Endodermal cell (in vitro differentiated cells): Measurements from ENCODE around the gene EID3. TPM values are rescaled to one million over a fixed set of nuclear protein-coding genes. Genes with fewer than 3 reads are reported as not detected.

Source experiments
- DNase-seq: peaks from one replicate; pipeline ENCODE4 v3.0.0-alpha.2; 2017
- H3K27ac ChIP-seq: 2 replicates; pipeline ENCODE4 v1.5.1; 2013; ENCODE audit warnings: mild to moderate bottlenecking, low read depth, low read length, moderate library complexity
- H3K27me3 ChIP-seq: 2 replicates; pipeline ENCODE4 v1.6.1; 2013; ENCODE audit warnings: mild to moderate bottlenecking, low read length, moderate library complexity; ENCODE audit not compliant: insufficient read depth, control insufficient read depth, poor library complexity, severe bottlenecking
- H3K36me3 ChIP-seq: 2 replicates; pipeline ENCODE4 v1.7.0; 2013; ENCODE audit warnings: mild to moderate bottlenecking, low read length, moderate library complexity; ENCODE audit not compliant: control insufficient read depth, insufficient read depth
- H3K4me1 ChIP-seq: one replicate; pipeline ENCODE4 v1.7.0; 2013; ENCODE audit warnings: low read length; ENCODE audit not compliant: control insufficient read depth, insufficient read depth
- H3K4me3 ChIP-seq: 2 replicates; pipeline ENCODE4 v1.5.1; 2013; ENCODE audit warnings: mild to moderate bottlenecking, low read length, moderate library complexity
- H3K9ac ChIP-seq: 2 replicates; pipeline ENCODE4 v1.6.1; 2013; ENCODE audit warnings: mild to moderate bottlenecking, low read length, moderate library complexity; ENCODE audit not compliant: poor library complexity, severe bottlenecking; ENCODE audit errors: extremely low read depth
- H3K9me3 ChIP-seq: 2 replicates; pipeline ENCODE4 v1.6.1; 2013; ENCODE audit warnings: mild to moderate bottlenecking, low read length, moderate library complexity; ENCODE audit not compliant: control insufficient read depth
- H3K27ac Mint-ChIP-seq: 2 replicates; pipeline ENCODE4 v1.8.0; 2020; ENCODE audit warnings: mixed read lengths
- H3K27me3 Mint-ChIP-seq: 2 replicates; pipeline ENCODE4 v1.8.0; 2021; ENCODE audit warnings: mild to moderate bottlenecking, mixed read lengths; ENCODE audit not compliant: insufficient read depth
- H3K36me3 Mint-ChIP-seq: 2 replicates; pipeline ENCODE4 v1.8.0; 2020; ENCODE audit warnings: low read depth, mixed read lengths
- H3K4me1 Mint-ChIP-seq: 2 replicates; pipeline ENCODE4 v1.8.0; 2020; ENCODE audit warnings: mixed read lengths
- H3K4me3 Mint-ChIP-seq: 2 replicates; pipeline ENCODE4 v1.8.0; 2020; ENCODE audit warnings: mild to moderate bottlenecking, moderate library complexity, mixed read lengths
- H3K9me3 Mint-ChIP-seq: 2 replicates; pipeline ENCODE4 v1.8.0; 2020; ENCODE audit warnings: mild to moderate bottlenecking, mixed read lengths
- WGBS, 2 experiments: methylation state at CpG; one replicate each; pipeline versions ENCODE4 v1.1.5 to v1.1.7; 2013; ENCODE audit warnings: missing lambda C conversion rate in 2 of 2, mixed read lengths in 1 of 2; ENCODE audit not compliant: insufficient coverage in 1 of 2, insufficient read length in 1 of 2; 5-methylcytosine and 5-hydroxymethylcytosine counted together
- total RNA-seq, 2 donors: library from RNA; stranded (reverse); fragmentation: NEBNext Ultra II Directional in 1 of 2; extraction: Animal tissue kit (Norgen Biotek cat#: 25700) in 1 of 2; gene quantifications; 2 replicates in 1 of 2; 3 replicates in 1 of 2; pipeline ENCODE4 v1.2.1, GENCODE V29; 2021
- TF ChIP-seq, protein P1 (sequence below): fragments of 200-600 bp; sonication (generic); conservative IDR thresholded peaks from 2 replicates; pipeline ENCODE4 v1.5.0; 2021; ENCODE audit warnings: antibody characterized with exemption, mild to moderate bottlenecking

The EID3 gene
- total RNA-seq, 2 donors from 2014 or later, result 3.7 to 4.6 TPM

GRCh38 chr12:104297477-104298113 lies 5.9 kb upstream of the EID3 start:
- DNase-seq, result no peak
- Histone ChIP-seq H3K9me3 (no peaks in the 10 kb centered on the region), H3K27ac (no peak overlapping the region), H3K9ac (no peak overlapping the region), H3K4me1 (no peaks in the 10 kb centered on the region), H3K4me3 (no peak overlapping the region), H3K27me3 (no peaks in the 10 kb centered on the region), H3K36me3 (peaks cover 64% of the 10 kb centered on the region)
- TF ChIP-seq, protein P1, sequence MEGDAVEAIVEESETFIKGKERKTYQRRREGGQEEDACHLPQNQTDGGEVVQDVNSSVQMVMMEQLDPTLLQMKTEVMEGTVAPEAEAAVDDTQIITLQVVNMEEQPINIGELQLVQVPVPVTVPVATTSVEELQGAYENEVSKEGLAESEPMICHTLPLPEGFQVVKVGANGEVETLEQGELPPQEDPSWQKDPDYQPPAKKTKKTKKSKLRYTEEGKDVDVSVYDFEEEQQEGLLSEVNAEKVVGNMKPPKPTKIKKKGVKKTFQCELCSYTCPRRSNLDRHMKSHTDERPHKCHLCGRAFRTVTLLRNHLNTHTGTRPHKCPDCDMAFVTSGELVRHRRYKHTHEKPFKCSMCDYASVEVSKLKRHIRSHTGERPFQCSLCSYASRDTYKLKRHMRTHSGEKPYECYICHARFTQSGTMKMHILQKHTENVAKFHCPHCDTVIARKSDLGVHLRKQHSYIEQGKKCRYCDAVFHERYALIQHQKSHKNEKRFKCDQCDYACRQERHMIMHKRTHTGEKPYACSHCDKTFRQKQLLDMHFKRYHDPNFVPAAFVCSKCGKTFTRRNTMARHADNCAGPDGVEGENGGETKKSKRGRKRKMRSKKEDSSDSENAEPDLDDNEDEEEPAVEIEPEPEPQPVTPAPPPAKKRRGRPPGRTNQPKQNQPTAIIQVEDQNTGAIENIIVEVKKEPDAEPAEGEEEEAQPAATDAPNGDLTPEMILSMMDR, result no peak
- WGBS, 2 experiments, result 90 to 94% methylated on average over 10 of the region's 10 CpGs
- Mint-ChIP-seq H3K36me3 (peaks cover 63% of the 10 kb centered on the region), H3K27me3 (no peaks in the 10 kb centered on the region), H3K27ac (no peak overlapping the region), H3K4me3 (no peak overlapping the region), H3K9me3 (no peaks in the 10 kb centered on the region), H3K4me1 (peaks cover 6% of the 10 kb centered on the region)

DNA sequence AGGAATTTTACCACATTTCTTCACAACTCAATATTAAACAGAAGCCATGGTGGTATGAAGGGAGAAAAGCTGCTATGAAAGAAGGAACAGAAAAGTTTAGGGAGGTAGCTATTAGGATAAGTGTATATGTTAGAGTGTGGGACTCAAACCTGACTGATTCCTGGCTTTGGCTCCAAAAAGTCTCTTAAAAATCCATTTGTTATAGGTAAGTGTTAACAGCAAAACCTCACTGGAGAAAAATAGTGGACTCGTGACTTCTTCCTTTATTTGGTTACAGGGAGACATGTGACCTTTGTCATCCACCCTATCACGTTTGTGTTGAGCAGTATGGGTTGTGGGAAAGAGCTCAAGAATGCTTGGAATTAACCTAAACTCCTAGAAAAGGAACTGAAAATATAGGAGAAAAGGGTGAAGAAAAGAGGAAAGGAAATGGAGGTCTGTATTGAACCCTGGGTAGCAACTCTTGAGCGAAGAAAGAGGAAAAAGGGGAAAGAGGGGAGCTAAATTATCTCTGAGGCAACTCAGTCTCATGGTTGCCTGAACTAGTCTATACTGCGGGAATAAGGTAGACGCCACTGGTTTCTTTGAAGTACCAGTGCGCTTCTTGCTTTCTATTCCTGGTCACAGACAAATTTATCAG lies 3.6 kb upstream of the EID3 start:
- no peaks in the 10 kb centered on the region for H3K9me3 Mint-ChIP-seq
- no peaks in the 10 kb centered on the region for H3K4me1 ChIP-seq
- H3K4me3 Mint-ChIP-seq, result no peak overlapping the region
- H3K27me3 ChIP-seq, result no peaks in the 10 kb centered on the region
- H3K27ac ChIP-seq, result no peak overlapping the region
- H3K9me3 ChIP-seq, result no peaks in the 10 kb centered on the region
- H3K27me3 Mint-ChIP-seq, result peaks cover 10% of the 10 kb centered on the region
- H3K27ac Mint-ChIP-seq, result no peak overlapping the region
- no peak for DNase-seq
- TF ChIP-seq, protein P1, result no peak
- H3K4me1 Mint-ChIP-seq, result peaks cover 12% of the 10 kb centered on the region
- WGBS, 2 experiments, result 91 to 98% methylated on average over 6 of the region's 6 CpGs
- H3K9ac ChIP-seq, result no peak overlapping the region
- H3K4me3 ChIP-seq, result no peak overlapping the region
- H3K36me3 ChIP-seq, result peaks cover 60% of the 10 kb centered on the region
- peaks cover 59% of the 10 kb centered on the region for H3K36me3 Mint-ChIP-seq

DNA sequence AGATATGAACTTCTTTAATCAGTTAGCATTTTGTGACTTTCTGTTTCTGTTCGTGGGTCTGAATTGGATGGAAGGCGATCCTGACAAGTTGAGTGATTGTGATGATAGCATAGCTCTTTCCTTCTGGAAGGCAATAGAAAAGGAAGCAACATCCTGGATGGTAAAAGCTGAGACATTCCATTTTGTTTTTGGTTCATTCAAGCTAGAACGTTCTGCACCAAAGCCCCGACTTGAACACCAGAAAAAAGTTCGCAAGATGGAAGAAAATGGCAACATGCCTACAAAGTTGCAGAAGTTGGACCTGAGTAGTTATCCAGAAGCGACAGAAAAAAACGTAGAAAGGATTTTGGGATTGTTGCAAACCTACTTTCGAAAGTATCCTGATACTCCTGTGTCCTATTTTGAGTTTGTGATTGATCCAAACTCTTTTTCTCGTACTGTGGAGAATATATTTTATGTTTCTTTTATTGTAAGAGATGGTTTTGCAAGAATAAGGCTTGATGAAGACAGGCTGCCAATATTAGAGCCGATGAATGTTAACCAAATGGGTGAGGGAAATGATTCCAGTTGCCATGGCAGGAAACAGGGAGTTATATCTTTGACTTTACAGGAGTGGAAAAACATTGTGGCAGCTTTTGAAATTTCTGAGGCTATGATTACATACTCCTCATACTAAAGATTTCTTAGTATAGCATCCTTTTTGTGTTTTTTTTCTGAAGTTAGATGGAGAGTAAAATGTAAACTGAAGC lies 896 bp downstream of the EID3 start:
- no peak for DNase-seq
- H3K27ac ChIP-seq, result no peak overlapping the region
- peaks cover 32% of the 10 kb centered on the region for H3K36me3 ChIP-seq
- 94 to 96% methylated on average over 10 of the region's 10 CpGs for WGBS, 2 experiments
- Mint-ChIP-seq H3K27ac (no peak overlapping the region), H3K9me3 (no peaks in the 10 kb centered on the region), H3K36me3 (peaks cover 36% of the 10 kb centered on the region), H3K27me3 (peaks cover 10% of the 10 kb centered on the region), H3K4me1 (peaks cover 23% of the 10 kb centered on the region), H3K4me3 (peak overlapping the region; percentile 66)
- no peak overlapping the region for H3K4me3 ChIP-seq
- TF ChIP-seq, protein P1, result no peak
- H3K27me3 ChIP-seq, result no peaks in the 10 kb centered on the region
- no peaks in the 10 kb centered on the region for H3K4me1 ChIP-seq
- H3K9me3 ChIP-seq, result no peaks in the 10 kb centered on the region
- H3K9ac ChIP-seq, result no peak overlapping the region
